Colon (tissue), 2 donors: Measurements from ENCODE around the gene ALKBH3.

Experiments
- FAIRE-seq: peaks from 2 replicates; lab custom pipeline; 2012; peaks lifted over from hg19 to GRCh38; lab: Jason Lieb, UNC
- donor health status: control.
- donor health status: control.

ALKBH3 gene

DNA sequence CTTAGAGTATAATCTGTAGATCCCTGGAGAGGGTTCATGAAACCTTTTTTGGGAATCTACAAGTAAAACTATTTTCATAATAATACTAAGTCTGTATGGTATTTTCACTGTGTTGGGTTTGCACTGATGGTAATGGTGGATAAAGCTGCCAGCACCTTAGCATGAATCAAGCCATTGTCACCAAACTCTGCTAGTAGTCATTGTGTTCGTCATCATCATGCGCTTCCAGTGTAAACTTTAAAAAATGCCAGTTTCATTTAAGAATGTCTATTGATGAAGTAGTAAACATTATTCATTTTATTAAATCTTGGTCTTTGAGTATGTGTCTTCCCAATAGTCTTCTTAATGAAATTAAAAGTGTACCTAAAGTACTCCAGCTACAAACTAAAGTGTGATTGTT is 15.0 kb downstream of the ALKBH3 start:
- no peak for FAIRE-seq

DNA sequence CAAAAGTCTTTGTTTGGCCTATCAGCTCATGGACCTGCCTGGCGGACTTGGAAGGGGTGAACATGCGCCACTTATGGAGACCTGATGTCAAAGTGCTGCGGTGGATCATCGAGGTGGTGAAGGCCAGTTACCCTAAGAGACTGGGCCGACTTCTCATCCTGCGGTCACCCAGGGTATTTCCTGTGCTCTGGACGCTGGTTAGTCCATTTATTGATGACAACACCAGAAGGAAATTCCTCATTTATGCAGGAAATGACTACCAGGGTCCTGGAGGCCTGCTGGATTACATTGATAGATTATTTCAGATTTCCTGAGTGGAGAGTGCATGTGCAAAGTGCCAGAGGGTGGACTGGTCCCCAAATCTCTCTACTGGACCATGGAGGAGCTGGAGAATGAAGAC is 17.9 kb downstream of the ALKBH3 start:
- FAIRE-seq = no peak

DNA sequence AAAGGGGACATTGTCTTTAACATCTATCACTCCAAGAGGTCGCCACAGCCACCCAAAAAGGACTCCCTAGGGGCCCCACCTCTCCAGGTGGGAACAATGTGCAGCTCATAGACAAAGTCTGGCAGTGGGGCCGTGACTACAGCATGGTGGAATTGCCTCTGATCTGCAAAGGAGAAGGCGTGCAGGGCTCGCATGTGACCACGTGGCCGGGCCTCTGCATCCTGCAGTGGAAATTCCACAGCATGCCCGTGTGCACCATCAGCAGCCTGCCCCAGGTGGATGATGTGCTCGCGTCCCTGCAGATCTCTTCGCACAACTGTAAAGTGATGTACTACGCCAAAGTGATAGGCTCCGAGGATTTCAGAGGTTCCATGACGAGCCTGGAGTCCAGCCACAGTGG is 18.5 kb downstream of the ALKBH3 start:
- no peak for FAIRE-seq

DNA sequence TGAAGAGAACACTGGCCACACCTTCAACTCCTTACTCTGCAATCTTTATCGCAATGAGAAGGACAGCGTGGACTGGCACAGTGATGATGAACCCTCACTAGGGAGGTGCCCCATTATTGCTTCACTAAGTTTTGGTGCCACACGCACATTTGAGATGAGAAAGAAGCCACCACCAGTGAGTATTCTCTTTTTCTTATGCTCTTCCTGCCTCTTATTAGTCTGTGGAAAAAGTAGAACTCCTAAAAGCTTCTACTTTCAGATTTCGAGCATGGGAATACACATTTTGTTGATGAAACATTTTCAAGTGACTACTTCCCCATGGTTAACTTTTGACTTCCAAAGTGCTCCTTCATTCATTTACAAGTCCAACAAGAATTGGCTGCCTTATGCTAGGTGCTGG is 20.9 kb downstream of the ALKBH3 start:
- no peak for FAIRE-seq

DNA sequence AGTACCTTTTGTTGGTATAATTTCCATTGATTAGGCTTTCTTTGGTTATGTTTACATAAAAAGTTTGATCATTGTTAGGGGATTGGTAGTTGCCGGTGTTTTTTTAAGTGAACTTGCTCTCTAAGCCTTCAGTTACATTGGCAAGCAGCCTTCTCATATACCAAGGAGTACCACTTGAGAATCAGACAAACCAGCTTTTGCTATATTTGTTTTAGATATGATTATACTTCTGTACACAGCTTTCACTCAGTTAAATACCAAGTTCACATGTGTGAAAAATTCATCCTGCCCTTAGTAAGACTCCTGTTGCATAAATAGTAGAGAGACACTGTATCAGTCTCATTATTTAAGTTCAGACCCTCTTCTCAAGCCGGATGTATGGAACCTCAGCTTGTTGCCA is 22.4 kb downstream of the ALKBH3 start:
- FAIRE-seq = no peak

DNA sequence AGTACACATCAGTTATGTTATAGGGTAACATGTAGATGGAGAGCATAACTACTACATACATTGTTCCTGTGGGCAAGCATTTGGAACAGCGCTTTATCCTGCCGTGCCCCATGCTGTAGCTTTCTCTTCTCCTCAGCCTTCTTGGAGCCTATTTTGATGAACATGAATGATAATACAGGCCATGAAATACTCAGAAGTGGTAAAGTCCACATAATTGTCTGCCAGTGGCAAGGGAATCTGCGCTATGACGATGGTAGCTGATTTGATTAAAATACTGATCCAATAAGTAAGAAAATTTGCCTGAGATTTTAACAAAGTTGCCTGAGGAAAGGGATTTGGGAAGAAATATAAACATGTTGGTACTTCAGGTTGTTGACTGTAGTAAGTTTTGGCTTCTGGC is 23.3 kb downstream of the ALKBH3 start:
- FAIRE-seq = no peak

DNA sequence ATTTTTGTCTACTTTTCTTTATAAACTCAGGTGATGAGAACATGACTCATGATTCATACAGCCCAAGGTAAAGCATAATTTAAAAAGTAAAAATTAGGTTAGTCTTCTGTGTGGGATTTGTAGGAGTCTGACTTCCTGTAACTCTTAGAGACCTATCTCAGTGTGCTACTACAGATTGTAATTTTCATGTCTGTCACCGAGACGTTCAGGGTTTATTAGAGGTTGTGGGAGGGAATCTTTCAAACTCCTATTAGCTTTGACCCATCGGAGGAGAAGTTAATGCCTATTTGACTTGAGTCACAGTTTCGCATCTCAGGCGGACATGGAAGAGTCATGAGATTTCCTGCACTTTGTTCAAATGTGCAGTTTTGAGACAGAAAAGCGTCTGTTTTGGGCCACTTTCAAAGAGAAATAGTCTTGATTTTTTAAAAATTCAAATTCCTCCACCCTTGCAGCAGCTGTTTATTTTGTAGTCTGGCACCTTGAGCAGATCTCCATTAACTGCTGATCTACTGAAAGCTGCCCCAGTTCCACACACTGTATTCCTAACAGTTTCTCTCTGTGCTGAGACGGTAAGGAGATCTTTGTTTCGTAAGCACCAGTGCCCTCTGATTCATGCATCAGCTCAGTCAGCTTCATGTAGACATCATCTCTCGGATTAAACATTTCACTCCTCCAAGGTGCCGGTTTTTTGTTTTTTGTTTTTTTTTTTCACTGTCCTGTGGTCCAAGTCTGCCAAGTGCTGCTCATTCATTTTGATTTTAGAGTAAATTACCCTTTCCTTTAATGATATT is 24.3 kb downstream of the ALKBH3 start:
- FAIRE-seq = no peak

DNA sequence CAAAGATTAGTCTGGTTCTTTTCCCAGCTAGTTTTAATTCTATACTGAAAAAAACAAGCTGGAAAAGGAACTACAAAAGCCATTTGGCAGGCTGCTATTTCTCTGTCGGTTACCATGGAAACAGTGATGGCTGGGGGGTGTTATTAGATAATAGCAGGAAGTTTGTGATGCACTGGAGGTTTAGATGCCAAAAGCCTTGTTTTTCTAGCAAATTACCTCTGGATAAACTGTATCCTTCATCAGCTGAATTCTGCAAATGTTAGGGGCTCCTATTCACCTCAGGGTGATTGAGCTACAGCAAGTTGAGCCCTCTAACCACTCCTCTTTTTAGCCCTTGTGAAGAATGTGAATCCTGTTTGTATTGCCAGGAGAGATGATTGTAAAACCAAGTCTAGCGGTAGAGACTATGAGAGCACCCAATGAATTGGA is 25.2 kb downstream of the ALKBH3 start:
- no peak for FAIRE-seq

DNA sequence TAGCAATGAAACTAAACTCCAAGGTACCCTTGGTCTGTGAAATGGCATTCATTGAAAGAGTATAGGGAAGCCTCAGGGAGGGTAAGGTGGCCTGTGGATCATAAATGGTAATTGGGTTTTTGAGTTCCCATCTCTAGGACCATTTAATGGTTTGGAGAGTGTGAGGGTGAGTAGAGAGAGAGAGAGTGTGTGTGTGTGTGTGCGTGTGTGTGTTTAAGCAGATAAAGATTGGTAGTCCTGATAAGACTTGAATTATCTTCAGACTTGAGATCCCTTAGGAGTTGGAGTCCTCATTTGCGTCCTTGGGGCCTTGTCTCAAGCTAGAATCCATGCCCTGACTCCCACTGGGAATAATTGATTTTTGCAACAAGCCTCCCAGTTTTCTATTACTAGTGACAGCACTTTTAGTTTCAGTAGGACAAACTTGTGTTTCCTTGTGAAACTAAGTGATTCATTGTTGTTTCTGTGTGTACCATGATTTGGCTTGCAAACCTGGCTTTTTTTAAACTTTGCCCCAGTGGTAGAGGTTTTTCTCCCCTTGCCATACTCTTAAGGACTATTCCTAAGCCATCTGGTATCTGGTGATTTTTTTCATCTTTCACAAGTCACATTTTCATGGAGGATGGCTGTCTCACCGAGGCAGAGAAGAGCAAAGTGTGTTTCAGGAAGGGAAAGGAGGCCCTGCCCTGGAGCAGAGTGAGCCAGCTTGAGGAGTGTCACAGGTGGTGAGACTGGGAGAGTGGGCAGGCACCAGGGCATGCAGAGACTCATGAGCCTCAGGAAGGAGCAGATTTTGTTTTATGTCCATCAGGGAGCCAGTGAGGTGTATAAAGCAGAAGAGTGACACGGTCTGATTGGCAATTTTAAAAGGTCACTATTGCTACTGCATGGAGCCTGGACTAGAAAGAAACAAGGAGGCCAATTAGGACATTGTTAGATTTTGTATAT is 26.7 kb downstream of the ALKBH3 start:
- no peak for FAIRE-seq

DNA sequence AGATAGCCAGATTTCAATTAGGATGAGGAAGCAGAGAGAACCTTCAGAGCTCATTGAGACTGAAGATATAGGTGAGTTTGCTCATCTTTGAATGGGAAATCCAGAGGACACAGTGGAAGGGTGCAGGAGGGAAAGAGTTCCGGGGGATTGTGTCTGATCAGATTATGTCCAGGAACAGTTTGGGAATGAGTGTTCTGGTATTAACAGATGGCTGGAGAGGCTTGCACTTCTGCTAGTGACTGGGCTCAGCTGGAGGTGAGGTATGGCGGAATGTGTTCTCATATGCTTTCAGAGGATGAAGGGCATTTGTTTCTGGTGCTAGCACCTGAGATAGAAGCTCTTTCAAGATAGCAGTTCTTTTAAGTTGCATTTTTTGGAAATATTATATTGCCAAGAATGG is 27.6 kb downstream of the ALKBH3 start:
- FAIRE-seq = no peak

DNA sequence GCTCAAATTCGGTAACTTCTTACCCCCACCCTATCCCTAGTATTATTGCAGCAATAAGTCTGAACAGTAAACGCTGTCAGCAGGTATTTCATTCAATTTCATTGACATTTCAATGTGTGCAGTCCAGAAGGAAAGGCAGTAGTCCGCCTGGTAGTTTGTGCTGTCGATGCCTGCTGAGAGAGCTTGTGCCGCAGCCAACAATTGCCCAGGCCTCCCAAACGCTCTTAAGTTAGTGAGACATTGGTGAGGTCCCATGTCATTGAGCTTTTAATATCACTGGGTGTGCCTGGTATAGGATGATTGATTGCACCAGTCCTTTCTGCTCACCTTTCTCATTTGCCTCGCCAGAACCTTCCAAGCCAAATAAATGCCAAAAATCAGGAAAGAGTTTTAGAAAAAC is 28.1 kb downstream of the ALKBH3 start:
- no peak for FAIRE-seq

DNA sequence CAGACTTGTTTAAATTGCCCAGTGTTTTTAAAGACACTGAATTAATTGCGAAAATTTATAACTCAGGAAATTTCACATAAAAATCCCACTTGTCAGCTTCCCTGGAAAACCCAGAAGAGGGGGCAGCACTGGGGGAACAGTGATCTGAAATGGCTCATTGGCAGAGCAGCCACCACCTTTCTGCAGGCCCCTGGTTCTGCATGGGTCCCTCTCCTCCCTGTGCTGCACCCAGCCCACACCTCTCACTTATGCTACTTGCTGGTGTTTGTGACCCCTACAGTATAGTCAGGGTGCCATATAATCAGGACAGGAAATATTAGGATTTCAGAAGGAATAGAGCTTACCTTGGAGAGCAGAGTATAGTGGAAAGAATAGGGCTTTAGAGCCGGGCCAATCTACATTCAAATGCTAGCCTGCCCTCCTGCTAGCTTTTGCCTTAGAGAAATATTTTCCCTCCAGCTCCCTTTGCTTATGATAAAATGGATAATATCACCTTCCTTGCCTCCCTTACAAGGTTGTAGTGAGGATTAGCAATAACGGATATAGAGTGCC is 33.3 kb downstream of the ALKBH3 start:
- no peak for FAIRE-seq

DNA sequence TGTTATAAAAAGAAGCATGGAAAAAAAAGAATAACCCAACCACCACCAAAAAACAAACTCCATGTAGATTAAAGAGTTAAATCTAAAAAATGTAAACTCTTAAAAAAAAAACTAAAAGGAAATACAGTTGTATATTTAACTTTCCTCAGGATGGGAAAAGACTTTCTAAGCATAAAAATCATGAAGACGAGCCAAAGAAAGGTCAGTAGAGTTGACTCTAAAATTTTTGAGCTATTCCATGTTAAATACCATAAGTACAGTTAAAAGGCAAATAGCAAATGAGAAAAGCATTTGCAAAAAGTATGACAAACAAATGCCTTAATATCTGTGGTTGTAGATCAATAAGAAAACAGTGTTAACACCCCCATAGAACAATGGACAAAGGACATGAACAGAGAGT is 33.8 kb downstream of the ALKBH3 start:
- no peak for FAIRE-seq

DNA sequence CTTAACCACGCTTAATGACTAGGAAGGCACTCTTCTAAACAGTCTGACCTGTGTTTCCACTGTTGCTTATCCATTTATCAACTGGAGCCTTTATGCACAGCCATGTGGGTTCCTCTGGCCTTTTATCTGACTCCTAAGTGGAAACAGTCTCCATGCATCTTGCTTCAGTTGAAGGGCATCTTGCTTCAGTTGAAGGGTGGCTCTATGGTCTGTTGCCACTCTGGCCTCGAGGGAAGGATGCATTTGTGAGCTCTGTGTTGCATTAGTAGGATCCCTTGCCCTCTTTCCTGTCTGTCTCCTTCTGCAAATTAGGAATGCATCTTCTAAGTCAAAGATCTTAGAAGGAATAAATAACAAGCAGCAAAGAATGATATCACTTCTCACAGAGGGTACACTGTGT is 36.0 kb downstream of the ALKBH3 start:
- no peak for FAIRE-seq

DNA sequence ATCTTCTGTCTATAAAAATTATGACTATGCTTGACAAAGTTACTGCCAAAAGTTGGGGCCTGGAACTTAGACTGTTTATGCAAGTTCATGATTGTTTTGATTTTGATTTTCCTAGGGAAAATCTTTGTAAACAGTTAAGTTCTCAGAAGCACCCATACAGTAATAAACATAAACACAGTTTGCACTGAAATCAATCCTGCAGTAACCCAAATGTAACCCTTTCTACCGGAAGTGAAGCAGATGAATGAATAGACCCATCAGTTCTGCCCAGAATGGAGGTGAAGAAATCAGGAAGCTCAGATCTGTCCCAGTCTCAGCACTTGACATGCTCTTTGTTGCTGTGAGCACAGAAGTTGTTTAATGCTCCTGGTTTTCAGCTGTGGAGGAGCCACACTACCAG is 37.2 kb downstream of the ALKBH3 start:
- FAIRE-seq = no peak

DNA sequence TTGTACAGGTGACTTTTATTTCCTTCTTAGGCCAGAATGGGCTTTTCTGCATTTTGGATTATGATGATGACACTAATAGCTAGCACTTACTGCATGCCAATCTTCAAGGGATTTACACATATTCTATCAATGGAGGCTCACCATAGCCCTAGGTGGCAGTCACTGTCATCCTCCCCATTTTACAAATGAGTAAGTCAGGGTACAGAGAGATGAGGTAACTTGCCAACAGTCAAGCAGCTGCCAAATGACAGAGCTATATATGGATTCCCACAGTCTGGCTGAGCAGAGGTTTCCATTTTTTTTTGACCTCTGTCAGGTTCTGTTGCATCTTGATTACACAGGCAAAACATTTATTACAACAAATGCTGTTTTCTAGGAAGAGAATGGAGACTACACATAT is 38.0 kb downstream of the ALKBH3 start:
- no peak for FAIRE-seq

DNA sequence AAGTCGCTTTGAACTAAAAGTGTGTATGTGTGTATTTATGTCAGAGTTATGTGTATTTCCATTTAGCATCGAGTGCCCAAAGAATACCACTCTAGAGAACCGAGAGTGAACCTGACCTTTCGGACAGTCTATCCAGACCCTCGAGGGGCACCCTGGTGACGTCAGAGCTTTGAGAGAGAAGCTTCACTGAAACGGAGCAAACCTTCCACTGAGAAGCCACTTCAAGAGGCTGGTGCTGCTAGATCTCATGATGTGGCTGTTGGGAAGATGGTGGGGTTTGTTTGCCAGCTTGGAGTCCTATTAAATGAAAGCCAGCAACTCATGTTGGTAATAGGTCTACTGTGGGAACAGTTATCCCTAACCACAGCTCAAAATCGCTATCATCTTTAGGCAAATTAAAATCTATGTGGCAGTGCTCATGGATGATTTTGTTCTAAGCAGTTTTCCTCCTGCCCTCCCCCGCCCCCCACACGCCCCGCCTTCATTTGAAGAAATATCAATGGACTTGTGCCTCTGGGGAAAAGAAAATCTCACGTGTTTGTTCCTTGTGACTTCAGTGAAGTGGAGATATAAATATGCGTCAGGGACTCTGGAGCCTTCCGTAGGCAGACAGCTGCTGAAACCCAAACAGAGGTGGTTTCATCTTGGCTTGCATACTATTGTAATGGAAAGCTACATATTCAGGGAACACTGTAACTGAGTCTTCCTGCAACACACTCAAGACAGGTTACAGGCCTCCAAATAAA is 39.4 kb downstream of the ALKBH3 start:
- FAIRE-seq = no peak

DNA sequence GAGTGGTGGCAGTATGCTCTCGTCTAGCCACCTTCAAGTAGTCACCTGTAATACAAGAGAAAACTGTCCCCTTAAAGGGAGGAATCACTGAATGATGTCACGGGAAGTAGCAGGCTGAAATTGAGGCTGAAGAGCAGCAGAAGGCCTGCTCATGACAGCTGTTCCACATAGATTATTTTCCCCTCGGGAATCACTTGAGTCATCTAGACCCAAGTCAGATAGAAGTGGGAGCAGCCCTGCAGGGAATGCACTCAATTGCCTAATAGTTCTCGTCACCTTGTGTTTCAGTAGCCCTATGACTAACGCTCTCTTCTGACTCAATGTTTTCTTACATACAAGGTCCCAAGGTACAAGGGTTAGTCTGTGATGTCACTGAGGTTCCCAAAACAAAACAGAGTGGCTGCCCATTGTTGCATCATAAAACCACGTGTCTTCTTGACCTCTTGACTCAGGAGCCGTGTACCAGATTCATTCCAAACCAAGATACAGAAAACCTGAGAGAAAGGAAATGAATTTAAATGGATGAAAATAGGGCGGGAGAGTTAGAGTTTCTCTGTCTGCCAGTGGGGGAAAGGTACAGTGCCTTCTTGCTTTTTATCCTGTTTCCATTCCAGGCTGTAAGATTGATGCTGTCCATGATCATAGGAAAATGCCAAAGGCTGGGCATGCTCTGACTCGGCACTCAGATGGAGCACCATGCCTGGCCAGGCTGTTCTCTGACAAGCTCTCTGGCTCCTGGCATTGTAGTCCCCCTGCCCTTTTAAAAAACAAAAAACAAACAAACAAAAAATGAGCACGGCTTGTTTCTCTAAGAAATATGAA is 40.2 kb downstream of the ALKBH3 start:
- FAIRE-seq = no peak

DNA sequence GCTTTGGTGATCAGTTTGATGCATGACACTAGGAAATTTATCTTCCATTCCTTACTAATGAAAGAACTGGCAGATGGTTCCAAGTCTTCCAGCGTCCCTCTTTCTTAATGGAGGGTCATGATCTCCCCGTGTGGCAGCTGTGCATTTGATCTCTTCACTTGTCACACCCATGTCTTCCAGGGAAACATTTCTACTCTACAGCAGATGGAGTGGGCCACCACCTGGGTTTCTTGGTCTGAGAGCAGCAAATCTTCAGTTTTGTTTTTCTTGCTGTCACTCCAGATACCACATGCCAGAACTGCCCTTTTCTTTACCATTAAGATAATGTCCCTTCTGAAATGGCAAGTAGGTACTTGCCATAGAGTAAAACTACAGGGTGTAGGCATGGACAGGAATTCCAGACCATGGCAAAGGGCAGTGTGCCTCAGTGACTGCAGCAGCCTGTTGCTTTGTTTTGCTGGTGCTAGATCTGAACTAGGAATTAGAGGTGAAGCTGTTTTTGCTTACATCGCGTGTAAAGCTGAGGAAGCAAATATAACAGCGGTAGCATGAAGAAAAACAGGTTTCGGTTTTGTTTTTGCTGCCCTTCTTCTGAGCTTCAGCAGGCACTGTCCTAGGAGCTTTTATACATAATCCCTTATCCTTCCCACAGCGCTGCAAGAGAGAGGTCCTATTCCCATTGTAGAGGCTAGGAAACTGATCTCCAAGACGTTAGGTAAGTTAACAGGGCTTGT is 41.1 kb downstream of the ALKBH3 start:
- no peak for FAIRE-seq

DNA sequence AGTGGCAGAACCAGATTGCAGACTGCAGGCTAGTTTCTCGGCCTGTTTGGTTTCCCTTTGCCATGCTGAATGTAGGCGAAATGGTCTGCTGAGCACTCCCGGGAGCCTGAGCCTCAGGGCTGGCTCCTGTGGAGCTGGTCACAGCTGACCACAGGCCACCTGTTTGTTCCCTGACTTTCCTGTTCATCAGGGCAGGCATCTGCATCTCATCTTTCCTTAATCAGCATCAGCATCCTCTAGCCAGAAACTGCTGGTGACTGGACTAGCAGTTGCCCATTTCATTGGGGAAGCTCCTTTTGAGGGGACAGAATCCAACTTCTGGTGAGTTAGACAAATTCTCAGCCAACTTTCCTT is 41.6 kb downstream of the ALKBH3 start:
- FAIRE-seq = no peak
